Epidermal melanocyte (primary cell): ENCODE data around the gene MLIP.
"Not testable (repeated sequence)": the region's sequence is repeated elsewhere in the genome, so short reads cannot be mapped to it uniquely, and the experiment has no call there.

Source experiments
- DNase-seq: peaks from one replicate; pipeline ENCODE4 v3.0.0; 2011; ENCODE audit warnings: low spot score; ENCODE audit not compliant: insufficient read length

MLIP gene

DNA sequence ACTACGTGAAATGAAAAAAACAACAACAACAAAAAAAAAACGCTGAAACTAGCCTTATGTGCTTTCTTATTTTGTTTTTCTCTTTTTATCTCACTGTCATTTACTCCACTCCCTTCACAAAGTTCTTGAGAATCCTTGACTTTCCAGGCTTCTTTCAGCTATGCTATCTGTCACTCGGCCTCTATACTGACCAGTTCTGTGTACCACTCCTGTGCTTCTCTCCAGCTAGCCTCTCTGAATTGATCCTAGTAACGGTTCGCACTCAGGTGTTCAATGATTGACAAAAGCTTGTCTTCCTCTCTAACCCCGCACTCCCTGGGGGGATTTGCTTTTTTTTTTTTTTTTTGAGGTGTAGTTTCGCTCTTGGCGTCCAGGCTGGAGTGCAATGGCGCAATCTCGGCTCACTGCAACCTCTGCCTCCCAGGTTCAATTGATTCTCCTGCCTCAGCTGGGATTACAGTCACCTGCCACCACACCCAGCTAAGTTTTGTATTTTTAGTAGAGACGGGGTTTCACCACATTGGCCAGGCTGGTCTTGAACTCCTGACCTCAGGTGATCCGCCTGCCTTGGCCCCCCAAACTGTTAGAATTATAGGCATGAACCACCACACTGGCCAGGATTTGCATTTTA is 31.8 kb downstream of the MLIP start:
- DNase-seq: no peak

DNA sequence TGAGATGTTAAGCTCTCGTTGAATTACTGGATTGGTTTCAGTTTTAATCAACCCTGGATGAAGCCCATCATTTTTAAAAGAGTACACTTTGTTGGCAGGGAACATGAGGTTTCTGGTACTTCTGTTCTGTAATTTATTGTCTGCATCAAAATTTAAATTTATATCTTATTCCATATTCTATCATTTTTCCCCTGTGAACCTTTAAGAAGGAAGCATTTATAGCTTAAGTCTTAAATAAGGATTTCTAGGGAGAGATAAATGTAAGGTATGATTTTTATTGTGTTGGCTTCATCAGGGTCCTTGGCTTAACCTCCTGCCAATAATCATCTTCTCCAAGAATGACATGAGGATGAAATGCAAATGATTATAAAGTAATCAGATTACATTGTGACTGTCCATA is 40.6 kb downstream of the MLIP start:
- DNase-seq: no peak

DNA sequence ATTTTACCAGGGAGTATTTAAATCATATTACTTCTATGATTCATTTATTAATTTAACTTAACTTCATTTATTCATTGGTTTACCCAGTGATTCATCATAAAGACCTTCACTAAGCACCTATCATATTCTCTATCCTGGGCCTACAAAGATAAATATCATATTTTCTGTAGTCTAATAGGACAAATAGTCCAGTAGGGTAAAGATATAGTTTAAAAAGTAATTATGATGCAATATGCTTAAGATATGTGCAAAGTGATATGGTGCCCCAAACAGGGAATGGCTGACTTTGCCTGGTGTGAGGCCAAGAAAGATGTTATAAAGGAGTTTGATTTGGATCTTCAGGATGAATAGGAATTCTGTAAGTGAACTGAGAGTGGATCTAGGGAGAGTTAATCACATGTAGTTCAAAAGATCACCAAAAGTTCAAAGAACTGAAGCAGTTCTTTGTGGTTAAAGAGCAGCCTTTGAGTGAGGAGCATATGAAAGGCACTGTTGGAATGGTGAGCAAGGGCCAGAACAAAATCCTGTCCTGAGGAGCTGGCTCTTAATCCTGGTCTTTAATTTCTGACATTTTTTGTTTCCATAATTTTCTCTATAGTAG is 45.5 kb downstream of the MLIP start:
- DNase-seq: no peak

DNA sequence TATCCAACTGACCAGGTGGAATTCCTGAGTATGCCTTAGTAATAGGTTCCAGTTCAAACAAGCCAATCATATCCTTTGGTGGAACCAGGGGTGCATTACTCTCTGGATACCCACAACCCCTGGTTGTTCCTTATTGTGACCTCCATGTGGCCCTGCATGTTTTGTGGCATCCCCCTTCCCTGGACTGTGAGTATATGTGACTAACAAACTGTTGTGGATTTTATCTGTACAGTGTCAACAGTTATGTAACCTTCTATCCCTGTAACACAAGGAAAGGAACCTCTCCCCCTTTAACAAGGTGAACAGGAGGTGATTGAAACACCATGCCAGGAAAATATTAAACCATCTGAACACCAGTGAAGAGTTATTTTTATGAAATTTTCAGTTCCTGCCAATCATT is 46.2 kb downstream of the MLIP start:
- no peak for DNase-seq

DNA sequence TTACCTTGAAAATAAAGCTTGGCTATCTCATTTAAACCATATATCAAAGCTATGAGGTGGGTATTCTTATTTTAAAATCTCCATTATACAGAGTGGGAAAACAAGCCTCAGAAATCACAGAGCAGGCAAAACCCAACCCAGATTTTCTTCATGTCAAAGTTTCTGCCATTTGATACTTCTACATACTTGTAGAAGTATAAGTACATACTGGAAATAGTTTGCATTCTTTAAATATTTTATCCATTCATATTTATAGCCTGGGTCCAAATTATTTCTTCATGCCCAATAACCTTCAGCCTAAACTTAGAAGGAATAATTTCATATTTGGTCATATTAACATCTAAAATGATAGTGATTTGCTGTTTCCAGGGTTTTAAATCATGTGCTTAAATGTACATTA is 61.8 kb downstream of the MLIP start:
- DNase-seq: no peak

DNA sequence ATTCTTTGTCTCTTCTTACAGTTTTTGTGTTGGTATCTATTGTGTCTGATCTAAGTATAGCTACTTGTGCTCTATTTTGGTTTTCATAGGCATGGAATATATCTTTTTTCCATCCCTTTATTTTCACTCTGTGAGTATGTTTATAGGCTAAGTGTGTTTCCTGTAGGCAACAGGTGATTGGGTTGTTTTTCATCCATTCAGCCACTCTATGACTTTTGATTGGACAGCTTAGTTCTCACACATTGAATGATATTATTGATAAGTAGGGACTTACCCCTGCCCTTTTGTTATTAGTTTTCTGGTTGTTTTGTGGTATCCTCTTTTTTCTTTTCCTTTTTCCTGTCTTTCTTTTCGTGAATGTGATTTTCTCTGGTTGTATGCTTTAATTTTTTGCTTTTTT is 67.9 kb downstream of the MLIP start:
- DNase-seq: no peak

DNA sequence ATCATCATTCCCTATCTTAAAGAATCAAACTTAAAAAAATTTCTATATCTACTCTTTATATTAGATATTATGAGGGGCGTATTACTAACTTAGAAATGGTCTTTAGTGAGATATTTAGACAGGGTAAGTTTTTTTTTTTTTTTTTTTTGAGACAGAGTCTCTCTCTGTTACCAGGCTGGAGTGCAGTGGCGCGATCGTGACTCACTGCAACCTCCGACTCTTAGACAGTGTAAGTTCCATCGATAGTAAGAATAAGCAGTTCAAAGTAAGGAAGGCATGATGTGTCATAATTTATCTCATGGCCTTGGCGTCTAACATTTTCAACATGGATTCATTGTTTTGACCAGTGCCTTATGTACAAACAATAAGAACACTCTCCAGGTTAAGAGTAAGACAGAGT is 72.4 kb downstream of the MLIP start:
- DNase-seq: no peak

DNA sequence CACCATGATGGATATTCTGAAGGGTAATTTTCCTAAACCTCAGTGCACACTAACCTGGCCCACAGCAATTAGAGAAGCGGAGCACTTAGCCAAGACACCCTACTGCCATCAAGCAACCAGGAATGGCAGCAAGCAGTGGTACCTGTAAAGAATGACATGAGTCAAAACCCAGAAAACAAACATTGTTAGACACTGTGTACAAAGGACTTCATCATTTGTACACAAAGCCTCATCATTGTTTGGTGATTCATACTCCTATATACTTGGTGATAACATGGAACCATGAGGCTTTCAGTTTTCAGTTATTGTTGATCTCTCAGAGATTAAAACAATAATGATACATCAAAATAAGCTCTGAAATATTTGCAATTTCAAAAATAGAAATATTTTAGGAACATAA is 74.6 kb downstream of the MLIP start:
- DNase-seq: no peak

DNA sequence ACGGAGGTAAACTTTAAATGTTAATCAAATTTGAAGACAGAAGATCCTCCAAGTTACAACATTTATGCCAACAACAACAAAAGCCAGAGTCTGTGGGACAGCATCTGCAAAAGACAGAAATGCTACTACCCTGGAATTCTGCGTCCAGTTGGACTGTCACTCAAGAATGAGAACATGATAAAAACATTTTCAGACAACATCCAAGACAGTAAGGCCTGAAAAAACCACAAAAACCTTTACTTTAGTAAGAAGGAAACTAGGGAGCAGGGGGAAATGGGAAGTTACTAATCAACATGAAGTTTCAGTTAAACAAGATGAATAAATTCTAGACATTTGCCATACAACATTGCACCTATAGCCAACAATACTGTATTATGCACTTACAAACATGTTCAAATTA is 77.6 kb downstream of the MLIP start:
- no peak for DNase-seq

DNA sequence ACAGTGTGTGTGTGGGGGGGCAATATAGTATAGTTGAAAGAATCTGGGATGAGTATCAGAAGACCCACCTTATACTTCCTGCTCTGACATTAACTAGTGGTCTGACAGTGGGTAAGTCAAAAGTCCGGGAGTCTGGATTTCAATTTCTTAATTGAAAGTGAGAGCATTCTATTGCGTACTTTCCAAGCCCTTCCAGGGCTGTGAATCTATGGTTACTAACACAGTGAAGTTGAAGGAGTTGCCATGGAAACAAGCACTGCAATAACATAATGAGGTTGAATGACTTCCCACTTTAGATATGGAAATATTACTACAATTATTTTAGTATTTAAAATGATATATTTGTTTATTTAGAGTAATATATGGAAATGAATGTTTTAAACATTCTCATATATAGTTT is 80.2 kb downstream of the MLIP start:
- no peak for DNase-seq

DNA sequence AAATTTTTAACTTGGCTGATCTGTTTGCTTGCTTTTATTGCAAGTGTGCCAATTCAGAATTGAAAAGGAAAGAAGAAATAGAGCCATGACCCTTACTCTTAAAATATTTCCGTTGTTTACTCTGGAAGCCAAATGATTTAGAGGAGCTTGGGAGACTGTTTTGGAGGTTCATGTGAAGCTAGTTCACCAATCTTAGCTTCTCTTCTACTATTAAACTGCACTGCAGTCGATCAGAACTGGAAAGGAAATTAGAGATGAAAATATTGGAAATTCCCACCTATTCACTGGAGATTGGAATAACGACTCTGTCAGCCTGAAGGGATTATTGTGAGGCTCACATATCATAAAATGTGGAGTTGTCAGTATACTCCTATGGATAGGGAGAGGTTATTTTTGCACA is 81.8 kb downstream of the MLIP start:
- DNase-seq: no peak

DNA sequence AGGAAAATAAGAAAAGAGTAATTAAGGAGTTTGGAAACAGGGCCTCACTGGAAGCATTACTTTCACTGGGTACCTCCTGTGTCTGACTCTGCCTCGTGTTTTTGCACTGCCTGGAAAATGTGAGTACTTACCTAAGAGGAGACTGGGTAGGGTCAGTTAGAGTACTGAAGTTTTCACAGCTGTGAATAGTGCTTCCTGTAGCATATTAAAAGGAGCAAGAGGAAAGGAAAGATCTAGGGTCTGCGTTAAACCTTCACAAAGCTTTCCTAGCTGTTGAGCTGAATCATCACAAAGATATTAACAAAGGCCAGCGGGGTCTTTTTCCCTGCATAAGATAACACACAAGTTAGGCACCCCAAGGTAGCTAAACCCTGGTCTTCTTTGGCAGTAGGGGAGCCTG is 82.3 kb downstream of the MLIP start:
- no peak for DNase-seq

DNA sequence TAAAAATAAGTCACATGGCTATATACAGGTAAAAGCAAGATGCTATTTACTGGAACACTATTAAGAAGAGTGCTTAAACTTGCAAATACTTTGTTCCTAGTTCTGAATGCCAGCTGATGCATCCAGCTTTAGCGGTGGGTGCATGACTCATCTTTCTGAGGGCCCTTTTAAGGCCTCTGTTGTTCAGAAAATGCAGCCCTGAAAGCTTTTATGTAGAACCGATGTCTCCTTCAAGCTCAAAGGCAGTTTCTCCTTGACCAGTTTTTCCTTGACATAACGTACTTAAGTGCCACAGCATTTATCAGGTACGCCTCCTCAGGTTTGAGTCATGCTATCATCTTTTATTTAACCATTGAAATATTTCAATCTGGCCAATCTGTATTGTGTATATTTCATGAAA is 82.8 kb downstream of the MLIP start:
- DNase-seq: no peak

DNA sequence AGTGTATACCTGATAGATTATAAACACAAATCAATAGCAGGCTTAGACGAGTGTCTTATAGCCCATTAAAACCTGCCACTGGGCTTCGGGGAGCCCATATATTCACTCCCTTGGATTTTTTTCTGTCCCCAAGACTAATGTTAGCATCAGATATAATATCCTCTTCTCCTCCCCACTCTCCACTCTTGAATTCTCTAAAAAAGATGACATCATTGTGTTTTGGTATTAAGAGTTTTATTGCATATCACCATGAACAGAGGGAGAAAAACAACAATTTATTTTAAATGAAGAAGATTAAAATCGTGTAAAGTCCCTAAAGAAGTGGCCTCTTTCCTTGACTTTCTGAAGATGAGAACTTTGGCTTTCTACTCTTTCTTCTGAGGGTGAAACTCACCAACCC is 84.4 kb downstream of the MLIP start:
- DNase-seq: no peak

DNA sequence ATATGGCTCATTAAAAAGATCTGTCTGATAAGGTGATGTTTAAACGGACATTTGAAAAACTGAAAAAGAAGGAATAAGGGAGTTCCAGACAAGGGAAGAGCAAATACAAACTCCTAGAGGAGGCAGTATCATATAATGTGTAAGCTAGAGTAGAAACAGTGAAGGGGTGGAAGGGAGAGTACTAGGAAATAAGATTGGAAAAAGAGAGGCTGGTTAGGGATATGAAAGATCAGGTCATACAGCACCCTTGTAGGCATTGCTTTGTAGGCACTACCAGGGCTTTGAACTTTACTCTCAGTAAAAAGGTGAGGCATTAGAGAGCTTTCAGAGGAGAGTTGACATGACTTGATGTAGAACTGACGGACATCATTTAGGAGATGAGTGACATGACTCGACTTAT is 85.7 kb downstream of the MLIP start:
- DNase-seq: no peak

DNA sequence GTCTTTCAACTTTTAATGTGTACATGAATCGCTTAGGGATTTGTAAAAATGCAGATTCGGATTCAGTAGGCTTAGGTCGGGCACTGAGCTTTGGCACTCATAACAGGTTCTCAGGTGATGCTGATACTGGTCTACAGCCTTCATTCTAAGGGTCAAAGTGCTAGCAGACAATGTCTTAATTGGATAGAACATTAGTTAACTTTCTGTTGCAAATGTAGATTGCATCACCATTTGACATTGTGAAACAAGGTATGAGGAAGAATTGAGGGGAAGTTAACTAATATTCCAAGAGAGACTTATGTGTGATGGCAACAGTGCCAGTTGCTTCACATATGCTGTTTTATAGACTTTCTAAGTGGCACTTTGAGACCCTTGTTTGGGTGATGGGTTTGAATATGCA is 86.9 kb downstream of the MLIP start:
- DNase-seq: no peak

DNA sequence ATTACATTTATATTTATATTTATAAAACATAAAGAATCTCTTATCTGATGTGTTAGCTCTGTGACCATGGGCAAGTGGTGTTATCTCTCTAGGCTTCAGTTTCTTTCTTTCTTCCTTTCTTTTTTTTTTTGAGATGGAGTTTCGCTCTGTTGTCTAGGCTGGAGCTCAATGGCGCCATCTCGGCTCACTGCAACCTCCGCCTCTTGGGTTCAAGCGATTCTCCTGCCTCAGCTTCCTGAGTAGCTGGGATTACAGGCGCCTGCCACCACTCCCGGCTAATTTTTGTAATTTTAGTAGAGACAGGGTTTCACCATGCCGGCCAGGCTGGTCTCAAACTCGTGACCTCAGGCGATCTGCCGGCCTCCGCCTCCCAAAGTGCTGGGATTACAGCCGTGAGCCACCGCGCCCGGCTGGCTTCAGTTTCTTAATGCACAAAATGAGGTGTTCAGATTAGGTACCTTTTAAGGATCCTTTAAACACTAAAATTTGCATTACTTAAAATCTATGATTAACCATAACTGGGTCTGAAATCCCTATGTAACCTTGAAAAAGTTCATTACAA is 92.3 kb downstream of the MLIP start:
- not testable (repeated sequence) for DNase-seq

DNA sequence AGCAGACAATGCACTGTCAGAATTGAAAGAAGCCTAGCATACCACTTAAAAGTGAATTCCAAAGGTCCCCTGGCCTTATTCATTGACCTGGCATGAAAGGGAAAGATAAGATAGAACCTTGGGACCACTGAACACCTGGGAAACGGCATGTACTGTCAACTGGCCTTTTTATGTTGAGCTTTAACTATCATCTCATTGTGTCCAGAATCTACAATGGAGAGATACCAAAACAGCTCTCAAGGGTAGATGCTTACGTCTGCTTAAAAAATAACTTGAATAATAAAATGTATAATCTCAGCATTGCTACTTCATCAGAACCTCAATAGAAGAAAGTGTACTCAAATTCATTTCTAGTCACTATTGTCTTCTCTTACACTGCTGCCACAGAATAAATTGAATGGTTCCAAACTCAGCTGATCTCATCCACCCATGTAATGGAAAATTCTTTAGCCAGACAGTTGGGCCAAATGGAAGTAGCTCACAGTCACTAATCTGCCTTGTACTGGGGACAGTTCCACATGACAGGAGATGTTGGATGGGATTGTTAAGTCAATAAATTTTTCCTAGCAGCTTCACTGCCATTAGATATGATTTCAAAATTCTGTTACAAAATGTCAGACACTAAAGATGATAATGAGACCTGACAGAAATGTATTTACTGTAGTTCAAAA is 93.8 kb downstream of the MLIP start:
- no peak for DNase-seq

DNA sequence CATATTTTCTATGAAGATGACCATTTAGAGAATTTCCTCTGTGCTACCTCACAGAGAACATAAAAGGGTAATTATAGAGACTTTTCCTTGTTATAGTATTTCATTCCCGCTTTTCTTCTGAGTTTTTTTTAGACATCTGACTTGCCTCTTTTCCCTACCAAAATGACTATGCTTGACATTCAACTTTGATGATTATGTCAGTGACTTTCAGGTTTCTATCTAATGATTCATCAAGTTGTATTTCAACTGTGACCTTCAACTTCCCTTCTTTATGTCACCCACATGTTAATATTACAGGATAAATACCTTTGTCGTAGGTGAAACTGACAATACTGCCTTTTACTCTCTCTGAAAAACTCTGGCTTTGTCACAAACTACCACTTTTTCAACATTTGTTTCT is 95.3 kb downstream of the MLIP start:
- no peak for DNase-seq

DNA sequence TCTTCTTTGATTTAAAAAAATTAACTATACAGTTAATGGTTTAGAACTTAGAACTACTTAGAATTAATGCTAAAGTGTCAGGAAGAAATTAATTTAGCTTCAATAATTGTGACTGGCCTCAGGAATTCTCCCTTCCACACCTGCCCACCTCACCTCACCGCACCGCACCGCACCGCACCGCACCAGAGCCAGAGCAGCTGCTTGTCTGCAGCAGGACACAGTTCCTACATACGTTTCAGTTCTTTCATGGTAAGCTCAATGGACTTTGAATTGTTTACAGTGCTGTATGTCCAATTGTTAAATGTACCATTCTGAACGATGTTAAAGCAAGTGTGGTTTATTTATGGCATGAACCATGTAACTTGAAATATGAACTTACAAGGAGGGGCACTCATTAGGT is 98.7 kb downstream of the MLIP start:
- DNase-seq: not testable (repeated sequence)

DNA sequence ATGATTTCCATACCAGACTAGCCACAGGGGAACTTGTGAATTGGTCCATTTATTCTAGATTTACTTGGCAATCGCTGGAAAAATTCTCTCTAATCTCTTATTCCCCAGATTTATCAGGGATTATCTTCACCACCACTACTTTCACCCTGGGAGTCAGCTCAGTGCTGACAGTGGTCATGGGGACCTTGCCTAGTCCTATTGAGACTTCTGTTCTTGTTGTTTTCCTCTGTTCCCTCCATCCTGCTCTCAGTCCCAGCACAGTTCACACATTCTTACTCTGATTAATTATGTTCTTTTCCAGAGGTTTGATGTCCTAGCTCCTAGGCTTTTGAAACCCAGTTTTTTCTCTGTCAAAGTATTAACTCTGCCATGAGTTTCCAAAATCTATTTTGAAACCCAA is 103.0 kb downstream of the MLIP start:
- no peak for DNase-seq

DNA sequence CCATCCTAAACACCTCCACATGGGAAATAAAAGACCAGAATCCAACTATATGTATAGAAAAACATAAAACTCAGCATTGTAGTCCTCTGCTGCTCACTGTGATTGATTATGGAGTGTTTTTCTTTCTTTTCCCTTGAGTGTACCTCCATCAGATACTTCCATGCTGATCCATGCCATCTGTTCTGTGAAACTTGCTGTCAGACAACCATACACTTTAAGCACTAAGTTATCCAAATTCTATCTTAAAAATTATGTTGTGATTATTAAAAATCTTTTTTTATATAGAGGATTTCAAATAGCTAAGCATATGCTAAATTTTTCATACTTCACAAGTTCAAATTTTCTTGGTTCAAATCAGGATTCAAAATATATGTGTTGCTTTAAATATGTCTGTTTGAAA is 105.1 kb downstream of the MLIP start:
- DNase-seq: no peak

DNA sequence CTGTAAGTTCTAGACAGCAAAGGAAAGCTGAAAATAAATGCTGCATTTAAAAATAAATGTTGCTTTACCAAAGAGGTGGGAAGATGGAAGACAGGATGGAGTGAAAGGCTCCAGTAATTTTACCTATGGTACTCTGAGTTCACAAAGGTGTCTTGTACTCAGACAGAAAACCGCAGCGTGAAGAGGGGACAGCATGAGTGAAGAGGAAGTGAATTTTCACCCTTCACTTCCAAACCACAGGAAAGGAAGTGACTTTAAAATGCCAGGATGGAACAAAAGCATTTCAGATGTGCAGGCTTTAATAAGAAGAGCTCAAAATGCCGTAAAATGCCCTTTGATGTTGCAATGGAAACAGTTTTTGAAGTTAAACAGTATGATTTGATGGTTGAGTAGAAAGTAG is 105.8 kb downstream of the MLIP start:
- no peak for DNase-seq
